Activated CD4-positive, alpha-beta T cell treated with anti-CD3 and anti-CD28 coated beads for 1 hour (primary cell): ENCODE results near the gene OSR1.
"Not testable (repeated sequence)": the region's sequence is repeated elsewhere in the genome, so short reads cannot be mapped to it uniquely, and the experiment has no call there.

Source experiments
- DNase-seq: peaks from one replicate; pipeline ENCODE4 v3.0.0-alpha.2; 2020

Gene OSR1

GRCh38 chr2:19358242-19359020 lies at the start of gene OSR1:
Gene OSR1, minus strand, starts transcription at chr2:19358623. Its CDS starts 4,818 bp downstream, at chr2:19353805.
- no peak for DNase-seq

GRCh38 chr2:19403785-19404184 lies 45.4 kb upstream of the OSR1 start:
- no peak for DNase-seq

- no peak for DNase-seq
Measured at GRCh38 chr2:19392191-19392590, 33.8 kb upstream of the OSR1 start.

- DNase-seq = not testable (repeated sequence)
Measured at GRCh38 chr2:19389469-19389868, 31.0 kb upstream of the OSR1 start.

GRCh38 chr2:19380532-19380931 lies 22.1 kb upstream of the OSR1 start:
- no peak for DNase-seq

GRCh38 chr2:19378939-19379338 lies 20.5 kb upstream of the OSR1 start:
- no peak for DNase-seq

- DNase-seq = no peak
Measured at GRCh38 chr2:19377717-19378116, 19.3 kb upstream of the OSR1 start.

DNA sequence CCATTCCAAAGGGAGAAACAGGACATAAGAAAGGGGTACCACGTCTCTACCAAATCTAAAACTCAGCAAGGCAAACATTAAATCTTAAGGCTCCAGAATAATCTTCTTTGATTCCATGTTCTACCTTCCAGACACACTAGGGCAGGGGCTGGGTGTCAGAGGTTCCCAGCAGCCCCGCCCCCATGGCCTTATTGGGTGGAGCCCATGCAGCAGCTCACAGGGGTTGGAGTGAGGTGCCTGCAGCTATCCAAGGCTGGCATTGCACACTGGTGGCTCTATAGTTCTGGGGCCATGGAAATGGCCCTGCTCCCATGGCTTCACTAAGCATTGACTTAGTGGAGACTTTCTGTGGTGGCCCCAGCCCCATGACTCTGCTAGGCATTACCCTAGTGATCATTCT lies 14.9 kb upstream of the OSR1 start:
- no peak for DNase-seq

DNA sequence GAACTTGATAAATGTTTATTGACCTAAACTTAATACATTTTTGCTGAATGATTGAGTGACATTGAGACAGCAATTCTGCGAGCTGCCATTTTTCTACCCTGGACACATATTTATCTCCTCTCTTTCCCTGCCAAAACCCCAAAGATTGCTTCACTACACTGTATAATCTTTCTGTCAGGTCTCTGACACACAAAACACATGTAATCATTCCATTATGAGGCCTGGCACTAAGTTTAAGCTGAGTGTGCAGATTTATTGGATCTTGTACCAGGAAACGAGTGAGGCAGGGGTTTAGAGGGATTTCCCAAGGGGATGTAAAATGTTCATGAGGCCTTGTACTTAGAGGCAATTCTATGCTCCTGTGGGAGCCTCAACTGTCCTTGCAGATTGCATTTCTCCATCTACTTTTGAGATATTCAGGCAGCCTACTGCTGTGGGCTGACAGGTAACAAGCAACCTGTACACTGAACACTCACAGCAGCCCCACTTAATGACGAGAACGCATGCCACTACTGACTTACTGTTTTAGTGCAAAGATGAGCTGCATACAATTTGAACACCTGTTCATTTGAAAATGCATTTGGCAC lies 13.7 kb upstream of the OSR1 start:
- DNase-seq = no peak

DNA sequence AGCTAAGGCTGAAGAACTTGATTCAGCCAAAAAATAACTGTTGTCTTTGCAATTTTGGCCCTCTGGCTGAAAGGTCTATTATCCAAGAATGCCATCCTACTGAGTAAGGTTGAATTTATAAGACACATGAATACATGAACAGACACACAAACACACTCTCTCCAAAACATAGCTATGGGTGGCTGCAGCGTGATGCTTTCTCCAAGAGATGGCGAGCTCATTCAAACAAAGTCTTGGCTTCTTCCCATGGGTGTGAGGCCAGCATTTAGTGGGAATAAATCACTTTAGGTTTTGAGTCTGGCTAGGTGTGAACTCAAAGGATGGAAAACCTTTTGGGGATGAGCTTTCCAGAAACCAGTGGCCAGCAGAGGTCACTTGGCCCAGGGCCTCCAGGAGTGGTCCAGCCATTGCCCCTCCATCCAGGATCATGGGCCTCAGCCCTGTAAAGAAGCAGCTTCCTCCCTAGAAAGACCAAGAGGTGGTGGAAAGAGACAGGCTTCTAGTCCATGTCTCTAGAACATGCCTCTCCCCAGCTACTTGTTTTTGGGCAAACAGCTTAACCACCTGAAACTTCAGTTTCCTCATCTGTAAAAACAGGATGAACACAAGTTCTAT lies 11.0 kb upstream of the OSR1 start:
- no peak for DNase-seq

DNA sequence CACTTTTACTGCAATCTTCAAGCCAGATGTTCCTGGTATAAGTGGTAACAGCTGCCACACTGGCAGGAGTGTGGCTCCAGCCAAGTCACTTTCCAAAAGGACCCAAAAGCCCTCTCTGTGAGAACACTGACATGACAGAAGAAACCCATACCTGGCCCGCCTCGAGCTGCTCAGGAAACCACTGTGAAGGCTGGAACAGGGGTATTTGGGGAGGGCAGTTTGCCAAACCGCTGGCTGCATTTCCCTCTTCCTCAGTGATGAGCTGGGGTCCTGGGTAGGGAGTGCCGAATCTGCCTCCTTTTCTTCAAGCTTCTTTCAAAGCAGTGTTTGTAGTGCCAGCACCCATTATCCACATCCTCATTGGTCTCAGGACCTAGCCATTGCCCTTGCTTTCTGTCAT lies 10.3 kb upstream of the OSR1 start:
- DNase-seq = no peak

DNA sequence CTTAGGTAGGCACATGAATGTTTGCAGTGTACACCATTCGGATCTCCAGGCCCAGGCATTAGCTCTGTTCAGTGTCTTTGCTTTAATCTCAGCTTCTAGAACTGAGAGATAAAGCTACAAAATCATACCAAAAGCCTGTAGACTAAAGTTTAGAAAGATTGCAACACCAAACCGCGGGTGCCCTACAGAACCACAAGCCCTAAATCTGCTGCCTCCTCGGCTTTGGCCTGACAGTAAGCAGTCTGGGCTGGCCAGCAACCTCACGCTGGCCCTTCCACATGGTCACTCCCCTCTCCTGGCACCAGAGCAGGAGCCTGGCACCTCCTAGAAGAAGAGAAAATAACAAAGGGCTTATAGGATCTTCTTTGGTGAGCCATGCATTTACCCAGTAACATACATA lies 8.9 kb upstream of the OSR1 start:
- DNase-seq = no peak

- no peak for DNase-seq
Measured at GRCh38 chr2:19365126-19365525, 6.7 kb upstream of the OSR1 start.

DNA sequence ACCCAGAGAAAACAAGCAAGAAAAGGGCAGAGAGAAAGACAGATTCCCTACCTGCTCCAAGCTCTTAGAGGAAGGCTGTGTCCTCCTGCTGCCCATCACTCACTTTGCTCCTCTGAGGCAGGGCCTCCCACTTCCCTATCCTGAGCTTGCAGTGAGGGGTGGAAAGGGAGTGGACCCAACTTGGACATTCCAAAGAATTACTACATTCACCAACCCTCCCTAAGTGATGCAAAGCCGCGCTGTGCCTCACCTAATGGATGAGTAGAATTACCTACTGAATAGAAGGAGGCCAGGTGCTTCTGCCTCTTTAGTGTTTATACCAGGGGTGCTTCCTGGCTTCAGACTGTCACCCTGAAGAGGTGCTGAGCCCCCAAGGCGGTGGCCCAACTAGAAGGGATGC lies 5.6 kb upstream of the OSR1 start:
- no peak for DNase-seq

GRCh38 chr2:19363474-19363778 lies 5.0 kb upstream of the OSR1 start:
- no peak for DNase-seq

DNA sequence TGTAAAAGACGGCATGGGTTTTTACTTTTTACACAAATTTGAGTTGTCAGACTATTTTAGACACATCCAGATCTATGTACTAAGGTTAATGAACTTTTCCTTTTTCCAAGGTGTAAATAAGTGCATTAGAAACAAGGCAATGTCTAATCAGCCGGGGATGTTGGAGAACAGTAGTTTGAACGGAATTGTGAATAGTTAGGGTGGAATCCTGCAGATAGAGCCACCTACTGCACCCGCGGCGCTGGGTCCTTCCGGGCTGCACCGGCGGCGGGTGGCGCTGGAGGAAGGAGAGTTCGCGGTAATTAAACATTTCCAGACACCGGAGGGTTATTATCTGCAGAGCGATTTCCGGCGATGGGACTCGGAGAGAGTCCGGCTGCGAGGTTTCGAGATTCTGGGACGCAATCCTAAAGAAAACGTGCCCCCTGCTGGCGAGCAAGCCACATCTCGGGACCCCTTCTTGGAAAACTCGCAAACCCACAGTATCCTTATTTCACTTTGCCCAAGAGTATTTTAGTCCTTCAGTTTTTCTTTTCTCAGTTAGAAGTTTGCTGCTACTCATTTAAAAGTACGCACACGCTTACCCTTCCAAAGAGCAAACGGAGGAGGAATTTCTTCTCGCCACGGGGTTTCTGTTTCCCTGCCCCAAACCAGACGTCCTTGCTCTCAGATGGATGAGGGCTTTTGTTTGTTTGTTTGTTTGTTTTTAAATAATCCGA lies 4.5 kb upstream of the OSR1 start:
- DNase-seq = no peak

DNA sequence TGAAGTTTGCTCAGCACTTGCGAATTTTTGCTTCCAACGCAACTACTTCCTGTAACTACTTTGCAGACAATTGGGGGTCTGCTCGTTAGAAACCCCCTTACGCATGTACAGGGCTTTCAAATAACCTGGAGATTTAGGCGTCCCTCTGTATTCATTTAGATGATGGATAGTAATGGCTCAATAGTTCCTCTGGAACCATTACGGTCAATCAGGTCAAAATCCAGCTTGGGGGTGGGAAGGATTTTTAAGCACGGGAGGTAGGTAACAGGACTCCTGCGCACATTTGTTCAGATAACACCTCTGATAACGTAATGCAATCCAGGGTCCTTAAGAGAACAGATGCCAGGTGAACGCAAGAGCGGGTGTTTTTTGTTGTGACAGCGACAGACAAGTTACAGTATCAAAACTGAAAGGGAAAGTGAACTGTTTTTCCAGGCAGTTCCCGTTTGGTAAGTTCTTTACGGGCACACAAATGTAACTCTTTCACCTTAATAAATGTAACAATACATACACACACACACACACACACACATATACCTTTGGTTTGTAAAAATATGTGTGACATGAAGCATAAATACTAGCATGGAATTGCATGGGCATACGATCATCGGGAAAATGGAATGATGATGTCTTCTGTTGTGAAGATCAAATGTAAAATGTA lies 3.8 kb upstream of the OSR1 start:
- no peak for DNase-seq

GRCh38 chr2:19361325-19361990 lies 3.0 kb upstream of the OSR1 start:
- DNase-seq = no peak

- DNase-seq = no peak
Measured at GRCh38 chr2:19360966-19361321, 2.5 kb upstream of the OSR1 start.

GRCh38 chr2:19360266-19360965 lies 2.0 kb upstream of the OSR1 start:
- DNase-seq = no peak

DNA sequence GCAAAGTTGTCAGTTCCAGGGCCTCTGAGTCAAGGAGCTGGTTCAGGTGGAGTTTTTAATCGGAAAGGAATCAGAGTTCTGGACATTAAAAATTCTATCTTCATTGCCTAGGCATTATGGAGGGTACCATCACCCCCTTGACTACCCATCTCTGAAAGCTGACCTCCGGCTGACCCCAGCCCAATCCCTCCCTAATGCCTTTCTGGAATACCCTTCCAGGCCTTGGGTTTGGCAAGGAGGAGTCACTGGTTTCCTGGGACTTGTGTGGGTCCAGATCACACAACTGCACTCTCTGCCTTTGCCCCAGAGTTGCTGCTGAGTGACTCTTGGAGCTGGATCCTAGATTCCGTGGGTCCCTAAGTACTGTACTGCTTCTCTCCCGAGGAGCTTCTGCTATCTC lies 1.0 kb upstream of the OSR1 start:
- no peak for DNase-seq

GRCh38 chr2:19359021-19359357 lies 566 bp upstream of the OSR1 start:
- no peak for DNase-seq
